HG03159 (cell line): ENCODE measurements around the gene EXT2.

Experiments used
- ATAC-seq: cut with Tn5 transposase; IDR thresholded peaks from one replicate; pipeline ENCODE4 v1.9.1; 2021; ENCODE audit warnings: mild to moderate bottlenecking, moderate library complexity; ENCODE audit not compliant: unreplicated experiment

The EXT2 gene

GRCh38 chr11:44263738-44264437 is 168.4 kb downstream of the EXT2 start:
- ATAC-seq: no peak

- no peak for ATAC-seq
Measured at GRCh38 chr11:44264438-44264749, 168.9 kb downstream of the EXT2 start.

GRCh38 chr11:44264761-44265160 is 169.3 kb downstream of the EXT2 start:
- no peak for ATAC-seq

GRCh38 chr11:44266056-44266780 is 170.7 kb downstream of the EXT2 start:
- ATAC-seq: no peak

- no peak for ATAC-seq
Measured at GRCh38 chr11:44267006-44267749, 171.7 kb downstream of the EXT2 start.

- ATAC-seq: no peak
Measured at GRCh38 chr11:44267750-44268613, 172.5 kb downstream of the EXT2 start.

- ATAC-seq: no peak
Measured at GRCh38 chr11:44268614-44269080, 173.2 kb downstream of the EXT2 start.

- no peak for ATAC-seq
Measured at GRCh38 chr11:44269369-44270351, 174.2 kb downstream of the EXT2 start.

GRCh38 chr11:44270403-44271273 is 175.2 kb downstream of the EXT2 start:
- ATAC-seq: no peak

- no peak for ATAC-seq
Measured at GRCh38 chr11:44271286-44271685, 175.8 kb downstream of the EXT2 start.

- ATAC-seq: no peak
Measured at GRCh38 chr11:44274404-44274803, 178.9 kb downstream of the EXT2 start.

- no peak for ATAC-seq
Measured at GRCh38 chr11:44275241-44275640, 179.8 kb downstream of the EXT2 start.

GRCh38 chr11:44275961-44276550 is 180.6 kb downstream of the EXT2 start:
- ATAC-seq: no peak

- ATAC-seq: no peak
Measured at GRCh38 chr11:44277196-44278090, 182.0 kb downstream of the EXT2 start.

GRCh38 chr11:44279483-44279882 is 184.0 kb downstream of the EXT2 start:
- no peak for ATAC-seq

GRCh38 chr11:44280257-44280656 is 184.8 kb downstream of the EXT2 start:
- no peak for ATAC-seq

GRCh38 chr11:44281151-44281550 is 185.7 kb downstream of the EXT2 start:
- ATAC-seq: no peak
